GM21390 (cell line): ENCODE data around the gene NFKB1.

ENCODE experiments used
- ATAC-seq: cut with Tn5 transposase; IDR thresholded peaks from one replicate; pipeline ENCODE4 v1.9.1; 2021; ENCODE audit not compliant: unreplicated experiment

NFKB1 gene

GRCh38 chr4:102665527-102665926 lies 164.4 kb downstream of the NFKB1 start:
- ATAC-seq: no peak
